Mammary epithelial cell (primary cell): ENCODE results near the gene GFOD1.

Experiments
- EZH2 ChIP-seq: IDR thresholded peaks from 2 replicates; pipeline ENCODE4 v1.6.1; 2012; ENCODE audit warnings: low read length, inconsistent platforms, borderline replicate concordance
- TF ChIP-seq, protein P1 (sequence below), 2 donors: IDR thresholded peaks in 1 of 2; conservative IDR thresholded peaks in 1 of 2; 2 replicates each; pipeline ENCODE4 v1.5.1; 2011 to 2012; ENCODE audit warnings: inconsistent platforms in 2 of 2, low read length in 2 of 2, mild to moderate bottlenecking in 2 of 2, control low read depth in 1 of 2, low read depth in 1 of 2; ENCODE audit not compliant: insufficient read depth in 1 of 2; ENCODE audit errors: extremely low read depth in 1 of 2

DNA sequence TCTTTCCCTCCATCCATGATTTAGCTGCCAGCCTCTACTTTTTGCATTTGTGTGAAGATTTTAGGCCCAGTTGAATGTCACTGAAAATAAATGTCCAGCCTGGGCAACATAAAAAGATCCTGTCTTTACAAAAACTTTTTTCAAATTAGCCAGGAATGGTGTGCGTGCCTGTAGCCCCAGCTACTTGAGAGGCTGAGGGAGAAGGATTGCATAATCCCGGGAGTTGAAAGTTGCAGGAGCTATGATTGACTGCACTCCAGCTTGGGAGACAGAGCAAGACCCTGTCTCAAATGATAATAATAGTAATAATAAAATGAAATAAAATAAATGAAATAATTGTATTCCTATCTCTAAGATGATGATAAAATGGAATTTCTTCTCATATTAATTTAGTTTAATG lies 5.0 kb upstream of the GFOD1 start:
- TF ChIP-seq, protein P1, sequence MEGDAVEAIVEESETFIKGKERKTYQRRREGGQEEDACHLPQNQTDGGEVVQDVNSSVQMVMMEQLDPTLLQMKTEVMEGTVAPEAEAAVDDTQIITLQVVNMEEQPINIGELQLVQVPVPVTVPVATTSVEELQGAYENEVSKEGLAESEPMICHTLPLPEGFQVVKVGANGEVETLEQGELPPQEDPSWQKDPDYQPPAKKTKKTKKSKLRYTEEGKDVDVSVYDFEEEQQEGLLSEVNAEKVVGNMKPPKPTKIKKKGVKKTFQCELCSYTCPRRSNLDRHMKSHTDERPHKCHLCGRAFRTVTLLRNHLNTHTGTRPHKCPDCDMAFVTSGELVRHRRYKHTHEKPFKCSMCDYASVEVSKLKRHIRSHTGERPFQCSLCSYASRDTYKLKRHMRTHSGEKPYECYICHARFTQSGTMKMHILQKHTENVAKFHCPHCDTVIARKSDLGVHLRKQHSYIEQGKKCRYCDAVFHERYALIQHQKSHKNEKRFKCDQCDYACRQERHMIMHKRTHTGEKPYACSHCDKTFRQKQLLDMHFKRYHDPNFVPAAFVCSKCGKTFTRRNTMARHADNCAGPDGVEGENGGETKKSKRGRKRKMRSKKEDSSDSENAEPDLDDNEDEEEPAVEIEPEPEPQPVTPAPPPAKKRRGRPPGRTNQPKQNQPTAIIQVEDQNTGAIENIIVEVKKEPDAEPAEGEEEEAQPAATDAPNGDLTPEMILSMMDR (conservative IDR thresholded peaks at IDR 0.05 in 1 of 2, IDR thresholded peaks at IDR 0.05 in 1 of 2; ENCODE audit: extremely low read depth in 1 of 2, insufficient read depth in 1 of 2, low read depth in 1 of 2, low read length in 2 of 2), result no peak
- TF ChIP-seq EZH2, result no peak
